GM12865 (cell line): ENCODE measurements around the gene C14orf119.

Experiments used
- DNase-seq: peaks from one replicate; pipeline ENCODE4 v3.0.0; 2010; ENCODE audit warnings: low read depth
- H3K4me3 ChIP-seq: 2 replicates; pipeline ENCODE4 v1.5.1; 2011; ENCODE audit warnings: mild to moderate bottlenecking, low read depth, low read length, control low read depth
- CTCF ChIP-seq: IDR thresholded peaks from 2 replicates; pipeline ENCODE4 v1.5.1; 2011; ENCODE audit warnings: low read length, control low read depth, low read depth, inconsistent platforms; ENCODE audit not compliant: insufficient read depth; ENCODE audit errors: missing control alignments

Gene C14orf119

GRCh38 chr14:23099212-23099861, 4.0 kb downstream of the C14orf119 start:
- no peak for DNase-seq
- no peak for TF ChIP-seq CTCF
- H3K4me3 ChIP-seq: no peak overlapping the region

GRCh38 chr14:23101213-23101970, 6.1 kb downstream of the C14orf119 start:
- no peak overlapping the region for H3K4me3 ChIP-seq
- TF ChIP-seq CTCF: no peak
- DNase-seq: no peak

DNA sequence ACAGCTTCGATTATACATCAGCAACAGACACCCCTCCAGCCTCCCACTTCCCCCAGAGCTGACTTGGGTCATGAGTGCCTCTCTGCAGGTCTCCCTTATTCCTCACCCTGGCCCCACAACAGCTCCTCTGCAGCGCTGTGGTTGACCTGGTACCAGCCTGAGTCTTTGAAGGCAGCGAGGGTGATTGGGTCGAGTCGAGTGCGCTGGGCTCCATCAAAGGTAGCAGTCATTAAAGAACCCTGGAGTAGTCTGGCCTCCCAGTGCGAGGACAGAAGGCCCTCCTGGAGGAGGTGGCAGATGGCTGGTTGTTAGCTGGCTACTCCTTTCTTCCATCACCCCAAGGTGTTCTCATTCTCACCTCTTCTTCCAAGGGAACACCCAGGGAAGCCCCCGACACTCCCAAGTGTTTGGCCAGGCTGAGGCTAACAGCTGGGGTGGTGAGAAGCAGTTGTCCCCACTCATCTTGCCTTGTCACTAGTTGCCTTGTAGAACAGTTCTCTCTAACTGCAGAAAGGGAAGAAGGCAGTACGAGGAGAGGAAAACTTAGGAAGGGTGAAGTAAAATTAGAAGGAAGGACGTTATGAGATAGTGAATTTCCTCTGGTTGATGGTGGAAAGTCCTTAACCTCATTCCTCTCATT, 6.8 kb downstream of the C14orf119 start:
- no peak overlapping the region for H3K4me3 ChIP-seq
- no peak for DNase-seq
- no peak for TF ChIP-seq CTCF

GRCh38 chr14:23102801-23103200, 7.5 kb downstream of the C14orf119 start:
- no peak for DNase-seq
- H3K4me3 ChIP-seq: no peak overlapping the region
- no peak for TF ChIP-seq CTCF

GRCh38 chr14:23103581-23103980, 8.3 kb downstream of the C14orf119 start:
- DNase-seq: no peak
- H3K4me3 ChIP-seq: no peak overlapping the region
- no peak for TF ChIP-seq CTCF

- TF ChIP-seq CTCF: no peak
- DNase-seq: no peak
- no peak overlapping the region for H3K4me3 ChIP-seq
Measured at GRCh38 chr14:23104070-23104590, 8.8 kb downstream of the C14orf119 start.
